AML-193 (cell line): ENCODE results near the gene RPS6KA2.
"Not testable (repeated sequence)": the region's sequence is repeated elsewhere in the genome, so short reads cannot be mapped to it uniquely, and the experiment has no call there.

ENCODE experiments used
- DNase-seq, 2 experiments: peaks; one replicate each; lab custom pipeline; 2025; lab: John Stamatoyannopoulos, UW

RPS6KA2 gene

DNA sequence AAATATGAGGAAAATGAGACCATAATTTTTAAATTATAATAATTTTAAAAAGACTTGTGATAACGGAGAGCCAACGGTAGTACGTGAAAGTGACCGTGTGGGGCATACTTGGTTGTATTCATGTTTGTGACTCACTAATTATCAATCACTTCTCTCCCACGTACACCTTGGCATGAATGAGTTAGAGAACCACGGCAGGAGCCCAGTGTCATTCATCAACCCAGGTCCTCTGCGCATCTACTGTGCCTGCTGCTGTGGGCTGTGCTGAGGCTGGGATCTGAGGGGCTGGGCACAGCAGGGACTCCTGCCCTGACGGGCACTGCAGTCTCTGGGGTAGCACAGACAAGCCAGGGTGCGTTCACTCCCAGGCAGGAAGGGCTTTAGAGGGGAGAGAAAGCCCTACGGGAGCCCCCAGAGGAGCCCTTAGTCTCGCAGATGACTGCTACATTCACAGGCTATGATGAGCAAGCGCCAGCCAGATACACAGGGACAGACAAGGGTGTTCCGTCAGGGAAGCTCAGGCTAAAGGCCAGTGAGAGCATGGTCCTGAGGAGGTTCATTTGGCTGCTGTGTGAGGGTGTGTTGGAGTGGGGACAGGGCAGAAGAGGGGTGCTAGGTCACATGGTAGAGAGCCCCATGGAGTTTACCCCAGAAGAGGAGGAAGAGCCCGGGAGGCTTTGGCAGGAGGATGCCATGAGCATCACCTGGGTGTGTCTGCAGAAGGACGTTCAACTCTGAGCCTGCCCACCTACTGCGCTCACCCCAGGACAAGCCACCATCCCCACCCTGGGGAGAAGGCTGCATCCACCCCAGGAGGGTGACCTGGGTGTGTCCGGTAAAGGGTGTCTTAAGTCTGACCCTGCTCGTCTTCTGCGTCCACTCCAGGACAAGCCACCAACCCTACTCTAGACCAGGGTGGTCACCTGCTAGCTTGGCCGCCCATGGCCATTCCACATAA is 8.2 kb upstream of the RPS6KA2 start:
- no peak for DNase-seq

DNA sequence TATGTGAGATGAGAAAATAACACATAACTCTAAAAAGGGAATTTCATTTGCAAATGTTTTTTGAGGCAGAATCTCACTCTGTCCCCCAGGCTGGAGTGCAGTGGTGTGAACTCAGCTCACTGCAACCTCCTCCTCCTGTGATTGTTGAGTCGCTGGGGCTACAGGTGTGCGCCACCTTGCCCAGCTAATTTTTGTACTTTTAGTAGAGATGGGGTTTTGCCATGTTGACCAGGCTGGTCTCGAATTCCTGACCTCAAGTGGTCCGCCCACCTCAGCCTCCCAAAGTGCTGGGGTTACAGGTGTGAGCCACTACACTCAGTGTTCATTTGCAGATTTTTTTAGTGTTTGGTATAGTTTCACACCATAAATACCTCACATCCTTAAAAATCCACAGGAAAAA is 7.5 kb upstream of the RPS6KA2 start:
- not testable (repeated sequence) for DNase-seq

DNA sequence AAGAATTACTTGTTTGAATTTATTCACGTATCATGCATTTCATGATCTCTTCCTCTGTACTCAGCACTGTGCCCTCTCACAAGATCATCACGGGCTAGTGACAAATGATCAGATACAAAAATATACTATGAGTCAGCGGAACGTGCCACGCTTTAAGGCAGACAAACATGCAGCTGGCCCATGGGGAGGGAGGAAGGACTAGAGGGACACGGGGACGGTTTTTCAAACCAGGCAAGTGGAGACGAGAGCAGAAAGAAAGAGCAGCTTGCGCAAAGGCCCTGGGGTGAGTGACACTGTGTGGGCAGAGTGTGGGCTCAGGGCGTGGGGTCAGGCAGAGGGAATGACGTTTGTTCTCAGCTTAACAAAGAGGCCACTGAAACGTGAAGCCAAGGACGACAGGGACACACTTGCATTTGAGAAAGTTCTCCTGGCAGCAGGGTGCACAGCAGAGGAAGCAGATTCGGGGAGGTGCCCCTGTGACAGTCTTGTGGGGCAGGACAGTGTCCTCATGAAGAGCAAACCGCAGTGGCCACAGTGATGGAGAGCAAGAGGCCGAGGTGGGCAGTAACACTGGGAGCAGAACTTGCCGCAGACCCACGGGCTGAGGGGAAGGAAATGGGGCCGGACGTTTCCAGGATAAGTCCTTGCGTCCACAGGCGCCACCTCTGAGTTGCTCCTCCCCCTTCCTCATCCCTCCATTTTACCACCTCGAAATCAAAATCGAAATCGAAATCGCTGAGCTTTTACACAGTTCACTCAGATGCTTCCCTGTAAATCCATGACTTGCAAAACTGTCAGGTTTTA is 6.9 kb upstream of the RPS6KA2 start:
- DNase-seq, result no peak

DNA sequence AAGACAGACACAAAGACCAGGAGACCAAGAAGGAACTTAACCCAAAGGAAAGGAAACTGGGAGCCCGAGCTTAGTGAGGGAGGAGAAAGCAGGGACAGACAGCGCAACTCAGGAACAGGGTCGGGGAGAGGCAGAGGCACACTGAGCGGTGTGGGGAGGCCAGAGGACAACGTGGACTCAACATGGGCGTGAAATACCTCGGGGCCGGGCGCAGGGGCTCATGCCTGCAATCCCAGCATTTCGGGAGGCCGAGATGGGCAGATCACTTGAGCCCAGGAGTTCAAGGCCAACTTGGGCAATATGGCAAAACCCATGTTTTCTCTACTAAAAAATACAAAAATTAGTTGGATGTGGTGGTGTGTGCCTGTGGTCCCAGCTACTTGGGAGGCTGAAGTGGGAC is 5.7 kb upstream of the RPS6KA2 start:
- DNase-seq, result no peak

DNA sequence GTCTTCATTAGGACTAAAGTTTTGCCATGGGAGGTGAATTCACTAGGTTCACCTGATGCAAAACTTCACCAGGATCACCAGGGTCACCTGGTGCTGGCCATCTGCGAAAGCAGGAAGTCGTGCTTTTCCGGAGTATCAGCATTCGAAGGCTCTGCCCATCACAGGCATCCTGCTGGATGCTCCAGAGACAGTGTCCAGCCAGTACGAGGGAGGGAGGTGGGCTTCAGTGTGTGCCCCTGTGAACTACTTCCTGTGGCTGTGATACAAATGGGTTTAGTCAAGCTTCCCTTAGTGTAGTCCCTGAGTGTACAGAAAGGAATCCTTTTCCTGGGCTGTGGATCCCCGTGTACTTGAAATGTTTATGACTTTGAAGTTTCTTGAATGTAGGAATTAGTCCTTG is 3.4 kb upstream of the RPS6KA2 start:
- DNase-seq, result no peak

DNA sequence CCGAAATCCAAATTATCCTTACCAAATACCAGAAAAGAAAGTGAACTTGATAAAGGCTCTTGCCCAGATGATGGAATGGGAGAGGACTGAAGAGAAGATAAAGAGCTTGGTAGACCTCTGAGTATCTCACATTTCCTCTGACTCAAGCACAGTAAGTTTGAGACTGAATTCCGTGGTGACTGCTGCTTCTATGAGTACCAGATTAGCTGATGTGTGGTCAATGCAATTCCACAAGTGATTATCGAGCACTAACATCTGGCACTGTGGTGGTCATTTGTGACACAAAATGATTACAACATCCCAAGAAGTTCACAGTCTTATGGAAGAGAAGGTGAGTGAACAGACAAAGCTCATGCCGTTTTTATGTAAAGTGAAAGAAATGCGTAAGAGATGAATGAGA is 2.6 kb upstream of the RPS6KA2 start:
- DNase-seq, result no peak

DNA sequence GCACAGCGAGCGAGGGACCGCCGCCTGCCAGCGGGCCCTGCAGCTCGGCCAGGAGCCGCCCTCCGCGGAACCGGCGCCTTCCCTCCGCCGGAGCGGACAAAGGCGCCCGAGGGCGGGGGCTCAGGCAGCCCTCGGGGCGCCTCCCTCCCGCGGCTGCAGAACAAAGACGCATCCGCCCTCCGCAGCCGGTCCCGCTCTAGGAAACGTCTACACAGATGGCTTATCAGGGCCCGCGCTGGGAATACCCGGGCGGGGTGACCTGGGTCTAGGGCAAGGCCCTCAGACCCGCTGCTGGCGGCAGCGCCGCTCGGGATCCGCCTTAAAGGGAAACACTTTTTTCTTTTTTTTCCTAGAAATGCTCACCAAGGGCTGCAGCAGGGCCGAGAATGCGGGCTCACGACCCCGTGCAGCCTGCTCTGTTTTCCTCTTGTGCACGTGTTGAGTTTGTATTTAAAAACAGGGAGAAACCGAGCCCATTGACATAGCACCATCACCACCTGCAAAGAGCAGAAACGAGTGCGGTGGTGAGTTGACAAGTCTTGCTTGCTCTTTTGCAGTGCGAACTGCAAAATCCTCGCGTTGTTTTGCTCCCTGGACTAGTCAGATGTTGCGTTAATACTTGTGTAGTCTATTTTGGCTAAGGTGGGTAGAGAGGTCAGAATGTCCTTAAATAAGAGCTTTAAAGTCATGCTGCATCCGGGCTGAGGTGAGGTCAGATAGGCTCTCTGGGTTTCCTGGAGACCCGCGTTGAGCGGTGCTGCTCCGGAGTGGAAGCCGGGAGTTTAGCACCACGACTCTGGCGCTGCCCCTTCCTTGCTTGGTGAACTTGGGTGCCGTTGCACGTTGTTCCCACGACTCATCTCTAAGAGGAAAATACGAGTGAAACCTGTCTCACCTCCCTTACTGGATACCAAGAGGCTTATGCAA is 1.1 kb upstream of the RPS6KA2 start:
- peak; percentile 22 to 47 for DNase-seq

DNA sequence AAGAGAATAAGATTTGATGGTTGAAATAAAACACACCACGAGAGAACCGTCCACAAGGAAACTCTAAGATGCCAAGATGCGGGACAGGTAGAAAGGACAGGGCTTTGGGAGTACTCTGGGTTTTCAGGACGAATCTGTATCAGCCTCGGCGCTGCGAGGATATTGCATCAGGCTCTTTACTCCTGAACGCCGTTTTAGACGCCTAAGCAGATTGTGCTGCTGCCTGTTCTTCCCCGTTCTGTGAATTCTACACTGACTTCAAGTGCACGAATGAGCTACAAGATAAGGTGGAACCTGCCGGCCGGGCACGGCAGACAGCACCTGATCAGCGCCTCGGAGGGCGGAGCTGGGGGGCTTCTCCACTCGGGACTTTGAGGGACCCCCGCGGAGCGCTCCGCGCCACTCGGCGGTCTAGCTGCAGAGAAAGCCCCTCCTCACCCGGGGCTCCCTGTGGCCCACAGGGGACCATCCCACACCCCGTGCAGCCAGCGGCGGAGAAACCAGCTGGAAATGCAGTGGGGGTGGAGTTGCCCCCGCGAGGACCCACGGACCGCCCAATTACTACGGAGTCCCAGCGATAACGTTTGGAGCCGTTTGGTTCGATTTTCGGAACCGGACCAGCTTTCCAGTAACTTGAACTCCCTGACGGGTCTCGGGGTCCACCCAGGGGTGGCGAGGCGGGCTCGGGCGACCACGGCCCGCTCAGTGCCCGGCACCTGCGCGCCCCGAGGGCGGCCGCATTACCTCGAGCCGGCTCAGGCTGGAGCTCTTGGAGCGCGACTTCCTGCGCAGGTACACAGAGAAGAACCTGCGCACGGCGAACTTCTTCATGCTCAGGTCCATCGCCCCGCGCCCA is 646 bp downstream of the RPS6KA2 start:
- no peak for DNase-seq

DNA sequence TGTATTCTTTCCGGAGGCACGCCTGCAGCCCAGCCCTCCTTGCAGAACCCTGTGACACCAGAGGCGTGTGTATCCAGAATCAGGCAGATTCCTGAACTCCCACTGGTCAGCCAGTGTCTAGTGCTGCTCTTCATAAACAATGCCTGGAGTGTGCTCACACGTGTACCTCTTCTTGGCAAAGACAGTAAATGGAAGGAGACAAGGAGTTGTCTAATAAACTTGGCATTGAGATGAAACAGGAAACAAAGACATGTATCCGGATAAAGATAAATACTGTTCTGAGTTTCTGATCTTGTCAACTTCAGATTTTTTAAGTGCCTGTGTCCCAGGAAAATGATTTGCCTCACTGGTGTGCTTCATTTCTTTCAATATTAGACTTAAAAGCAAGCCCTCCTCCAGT is 1.7 kb downstream of the RPS6KA2 start:
- no peak for DNase-seq

DNA sequence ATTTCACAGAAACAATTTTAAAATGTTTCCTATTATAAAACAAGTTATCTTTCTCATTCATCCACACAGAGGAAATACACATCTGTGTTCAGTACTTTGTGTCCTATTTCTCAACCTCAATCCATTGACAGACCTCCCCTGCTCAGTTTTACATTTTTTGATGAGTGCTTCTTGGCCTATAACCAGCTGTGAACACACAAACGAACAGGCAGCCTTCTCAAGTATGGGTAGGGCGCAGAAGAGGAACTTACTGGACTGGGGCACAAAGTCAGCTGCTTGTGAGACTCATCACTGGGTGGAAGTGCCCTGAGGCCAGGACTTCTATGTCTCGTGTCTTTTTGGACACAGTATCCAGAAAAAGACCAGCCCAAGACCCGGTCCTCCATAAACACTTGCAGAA is 2.8 kb downstream of the RPS6KA2 start:
- peak; percentile 6 for DNase-seq

DNA sequence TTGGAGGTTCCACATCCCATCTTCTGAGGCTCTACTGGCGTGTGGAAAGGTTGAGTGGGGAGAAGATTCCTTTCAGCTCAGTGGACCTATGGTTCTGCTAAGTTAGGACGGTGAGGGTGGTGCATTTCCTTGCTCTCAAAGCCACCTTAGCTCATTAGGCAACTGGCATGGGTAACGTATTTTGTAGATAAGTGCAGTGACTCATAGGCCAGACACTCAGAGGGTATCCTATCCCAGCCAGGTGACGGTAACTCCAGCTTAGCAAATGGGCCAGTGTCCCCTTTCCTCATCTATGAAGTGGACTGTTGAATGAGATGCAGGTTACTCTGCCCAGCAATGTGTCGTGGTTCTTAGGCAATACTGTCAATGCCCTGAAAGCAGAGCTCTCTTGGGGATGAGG is 3.7 kb downstream of the RPS6KA2 start:
- DNase-seq, result no peak

DNA sequence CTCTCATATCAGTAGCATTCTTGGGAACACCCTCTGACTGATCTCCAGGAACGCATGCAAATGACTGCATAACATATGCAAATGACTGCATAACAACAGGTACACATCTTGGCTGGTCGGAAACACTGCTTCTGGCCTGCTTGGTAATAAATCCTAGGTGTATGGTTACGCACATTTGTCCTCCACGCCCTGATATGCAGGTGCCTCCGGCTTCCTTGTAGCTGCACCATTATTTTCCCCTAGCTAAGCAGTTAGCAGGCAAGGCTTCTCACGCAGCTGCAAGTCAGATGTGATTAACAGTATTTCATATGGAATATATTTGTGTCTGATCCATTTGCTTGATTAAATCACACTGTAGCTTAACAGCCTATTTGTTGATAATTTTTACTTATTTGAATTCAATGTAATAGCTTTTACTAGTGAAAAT is 5.9 kb downstream of the RPS6KA2 start:
- DNase-seq, result no peak

DNA sequence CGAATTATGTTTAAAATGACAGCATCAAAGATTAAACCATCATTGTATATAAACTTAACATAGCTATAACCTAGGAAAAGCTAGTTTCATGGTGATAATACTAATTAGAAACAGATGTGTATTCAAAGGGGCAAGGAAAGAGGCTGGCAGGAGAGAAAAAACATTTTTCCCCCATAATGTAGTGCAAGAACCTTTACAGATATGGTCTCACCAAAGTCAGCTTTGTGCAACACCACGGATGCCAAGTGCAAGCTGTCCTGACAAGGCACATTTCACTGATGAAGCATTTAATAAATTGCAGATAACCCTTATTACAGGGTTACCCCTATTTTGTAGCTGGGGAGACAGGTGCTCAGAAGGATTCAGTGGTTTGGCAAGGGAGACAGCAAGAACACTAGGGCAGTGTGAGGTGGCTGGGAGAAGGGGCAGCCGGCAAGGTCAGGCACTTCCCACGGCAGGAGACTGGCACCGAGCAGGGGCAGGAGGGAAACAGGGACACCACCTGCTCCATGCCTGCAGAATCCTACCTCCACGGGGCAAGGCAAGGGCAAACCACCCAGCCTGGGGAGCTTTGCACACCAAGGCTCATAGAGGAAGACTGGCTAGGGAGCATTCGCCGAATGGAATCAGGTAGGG is 6.5 kb downstream of the RPS6KA2 start:
- DNase-seq, result no peak

DNA sequence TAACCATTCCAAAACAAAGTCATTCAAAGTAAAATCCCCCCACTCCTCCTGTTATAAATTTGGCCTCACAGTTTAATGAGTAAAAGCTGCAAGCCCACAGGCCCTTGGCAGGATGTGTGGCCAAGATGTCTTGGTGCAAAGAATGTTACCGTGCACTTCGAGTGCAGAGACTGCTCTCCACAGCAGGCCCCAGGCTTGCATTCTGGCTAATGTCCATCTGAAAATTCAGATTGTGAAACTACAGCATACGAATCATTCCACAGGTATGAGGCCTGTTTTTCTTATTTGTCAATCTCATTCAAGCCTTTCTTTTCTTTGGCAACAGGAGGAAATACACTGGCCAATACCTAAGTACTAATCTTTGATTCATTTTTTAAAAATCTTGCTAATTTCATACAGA is 7.1 kb downstream of the RPS6KA2 start:
- DNase-seq, result no peak

DNA sequence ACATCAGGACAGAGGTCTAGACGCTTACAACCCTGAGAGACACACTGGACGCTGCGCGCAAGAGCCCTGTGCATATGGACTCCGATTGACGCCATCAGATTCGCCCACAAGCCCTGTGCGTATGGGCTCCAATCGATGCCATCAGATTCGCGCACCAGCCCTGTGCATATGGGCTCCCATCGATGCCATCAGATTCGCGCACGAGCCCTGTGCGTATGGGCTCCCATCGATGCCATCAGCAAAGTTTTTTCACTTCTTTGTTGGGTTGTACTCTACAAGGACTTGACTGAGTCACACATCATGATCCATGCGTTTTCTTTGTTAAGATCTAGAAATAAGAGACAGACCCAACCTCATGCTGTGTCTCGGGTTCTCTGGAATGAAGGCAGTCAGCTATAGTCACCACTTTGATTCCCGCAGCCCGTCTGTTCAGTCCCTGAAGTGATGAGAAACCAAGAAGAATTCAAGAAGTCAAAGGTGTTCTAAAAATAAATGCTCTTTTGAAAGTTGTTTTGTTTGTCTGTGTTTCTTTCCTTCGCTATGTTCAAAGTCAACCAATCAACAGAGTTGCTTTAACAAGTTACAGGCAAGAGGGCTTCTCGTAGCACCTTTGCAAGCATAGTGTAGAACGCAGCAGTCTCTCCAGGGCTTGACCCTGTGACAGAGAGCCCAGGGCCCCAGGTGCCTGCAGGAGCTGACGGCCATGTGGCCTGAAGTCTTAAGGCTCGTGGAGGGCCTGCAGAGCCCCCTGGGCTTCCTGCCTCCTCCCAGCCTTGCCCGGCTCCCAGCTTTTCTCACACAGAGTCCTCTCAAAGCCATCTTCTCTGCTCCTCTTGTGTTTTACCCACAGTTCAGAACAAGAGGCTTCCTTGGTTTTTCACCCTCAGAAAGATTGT is 7.9 kb downstream of the RPS6KA2 start:
- DNase-seq, result no peak

DNA sequence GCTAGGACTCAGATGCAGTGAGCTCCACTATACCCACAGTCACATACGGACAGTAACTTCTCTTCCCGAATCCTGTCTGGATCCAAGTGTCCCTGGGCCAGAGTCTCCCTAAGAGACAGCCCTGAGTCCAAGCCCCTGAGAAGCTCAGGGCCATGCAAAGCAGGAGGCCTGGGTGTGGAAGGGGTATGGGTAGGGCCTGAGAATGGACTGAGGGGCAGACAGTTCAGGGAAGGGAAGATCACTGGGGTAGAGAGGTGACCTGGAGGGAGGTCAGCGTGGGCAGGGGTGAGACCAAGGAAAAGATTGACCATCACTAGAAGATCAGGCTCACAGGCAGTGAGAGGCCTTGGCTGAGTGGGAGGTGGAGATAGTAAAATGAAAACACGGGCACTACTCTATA is 8.8 kb downstream of the RPS6KA2 start:
- DNase-seq, result no peak

DNA sequence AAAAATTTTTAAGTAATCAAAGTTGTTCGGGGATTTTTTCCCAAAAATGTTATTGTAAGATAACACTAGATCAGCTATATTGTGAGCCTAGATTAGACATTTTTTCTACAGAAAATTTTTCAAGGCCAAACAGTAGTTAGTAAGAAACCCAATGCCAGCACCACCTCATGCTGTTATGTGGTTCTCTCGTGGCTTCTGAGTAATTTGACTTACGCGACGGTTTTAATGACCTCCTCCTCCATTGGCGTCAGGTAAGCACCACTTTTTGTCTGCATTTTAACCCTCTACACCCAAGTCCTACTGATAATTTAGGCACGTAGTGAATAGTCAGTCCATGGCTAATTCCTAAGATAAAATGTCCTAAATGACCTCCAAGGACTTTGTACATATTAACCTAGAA is 9.7 kb downstream of the RPS6KA2 start:
- DNase-seq, result no peak

DNA sequence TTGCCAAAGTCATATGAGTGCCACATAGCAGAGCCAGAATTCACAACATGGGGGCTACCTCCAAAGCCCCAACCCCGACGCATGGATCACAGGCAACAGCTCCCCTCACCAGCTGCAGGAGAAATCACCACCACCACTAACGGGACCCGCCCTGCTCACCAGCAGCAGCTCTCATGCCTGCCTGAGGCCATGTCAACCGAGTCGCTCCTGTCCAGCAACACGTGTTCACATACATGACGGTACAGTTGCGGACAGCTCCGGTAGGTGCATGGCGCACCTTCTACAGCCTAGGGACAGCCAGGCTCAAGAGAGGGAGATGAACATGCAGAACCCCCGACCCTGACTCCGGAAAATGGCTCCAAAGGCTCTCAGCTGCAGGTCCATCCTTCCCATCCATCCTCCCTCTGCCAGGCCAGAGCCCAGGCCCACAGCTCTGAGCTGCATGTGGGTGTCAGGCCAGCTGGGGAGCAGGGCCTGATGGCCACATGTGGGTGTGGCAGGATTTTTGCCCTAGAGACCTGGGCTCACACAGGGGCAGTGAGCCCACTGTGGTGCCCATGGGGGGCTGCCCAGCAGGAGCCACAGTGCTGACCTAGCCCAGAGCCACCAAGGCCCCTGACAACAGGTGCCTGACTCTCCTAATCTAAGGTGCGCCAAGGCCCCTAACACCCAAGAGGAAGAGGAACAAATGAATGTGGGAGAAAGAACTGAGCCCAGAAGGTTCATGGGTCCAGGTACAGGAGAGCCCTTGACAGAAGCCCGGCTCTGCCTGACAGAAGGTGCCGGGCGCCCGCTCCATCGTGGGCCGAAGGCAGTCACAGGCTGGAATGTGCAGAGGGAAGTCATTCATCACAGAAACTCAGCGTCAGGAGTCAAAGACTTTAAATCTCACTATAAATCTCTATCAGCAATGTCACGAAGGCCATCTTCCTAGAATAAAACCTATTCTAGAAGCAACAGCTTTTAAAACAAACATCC is 10.5 kb downstream of the RPS6KA2 start:
- no peak for DNase-seq
